Suprapubic skin (tissue), 4 donors: ENCODE results near the gene ADAD2.

Experiments used
- EP300 ChIP-seq: sonication (generic); formaldehyde crosslinking; IDR thresholded peaks from one replicate; pipeline ENCODE4 v1.6.1; 2017; ENCODE audit warnings: antibody characterized with exemption
- POLR2A ChIP-seq, 2 donors: fragments of 450-650 bp; IDR thresholded peaks; one replicate each; pipeline ENCODE4 v1.6.1; 2017; ENCODE audit warnings: antibody characterized with exemption in 2 of 2, mild to moderate bottlenecking in 2 of 2, moderate library complexity in 2 of 2
- POLR2AphosphoS5 ChIP-seq, 3 donors: sonication (generic); formaldehyde crosslinking; IDR thresholded peaks; one replicate each; pipeline ENCODE4 v1.6.1; 2017; ENCODE audit warnings: antibody characterized with exemption in 3 of 3
- TF ChIP-seq, protein P1 (sequence below), 2 donors: fragments of 200-600 bp in 1 of 2; fragments of 450-650 bp in 1 of 2; sonication (generic) in 1 of 2; IDR thresholded peaks; one replicate each; pipeline ENCODE4 v1.5.1; 2016 to 2019; ENCODE audit warnings: antibody characterized with exemption in 2 of 2, mild to moderate bottlenecking in 1 of 2, moderate library complexity in 1 of 2

DNA sequence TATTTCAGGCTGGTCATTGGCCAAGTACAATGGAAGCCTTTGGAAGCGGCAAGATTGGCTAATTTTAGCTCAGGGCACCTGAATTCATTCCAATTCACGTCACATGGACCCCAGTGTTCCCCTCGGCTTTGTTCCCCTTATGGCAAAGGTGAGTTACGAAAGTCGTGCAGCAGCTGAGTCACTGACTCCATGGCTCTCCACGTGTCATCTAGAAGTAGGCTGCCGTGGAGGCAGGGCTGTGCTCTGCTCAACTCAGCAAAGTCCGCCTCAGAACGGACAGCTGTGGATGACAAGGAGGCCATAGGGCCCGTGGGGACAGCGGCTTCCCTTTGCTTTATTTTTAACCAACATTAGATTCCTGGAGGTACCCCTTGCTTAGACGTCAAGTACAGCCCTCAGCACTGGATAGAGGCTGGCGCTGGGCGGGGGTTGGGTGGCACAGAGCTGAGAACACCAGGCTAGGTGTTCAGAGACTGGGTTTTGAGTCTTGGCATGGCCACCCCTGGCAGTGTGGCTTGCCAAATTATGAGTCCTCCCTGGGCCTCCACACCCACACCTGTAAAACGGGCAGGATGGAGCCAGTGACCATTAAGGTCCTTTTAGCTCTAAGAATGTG lies 23.6 kb downstream of the ADAD2 start:
- TF ChIP-seq POLR2AphosphoS5 (IDR thresholded peaks at IDR 0.05) = no peak
- TF ChIP-seq, protein P1, sequence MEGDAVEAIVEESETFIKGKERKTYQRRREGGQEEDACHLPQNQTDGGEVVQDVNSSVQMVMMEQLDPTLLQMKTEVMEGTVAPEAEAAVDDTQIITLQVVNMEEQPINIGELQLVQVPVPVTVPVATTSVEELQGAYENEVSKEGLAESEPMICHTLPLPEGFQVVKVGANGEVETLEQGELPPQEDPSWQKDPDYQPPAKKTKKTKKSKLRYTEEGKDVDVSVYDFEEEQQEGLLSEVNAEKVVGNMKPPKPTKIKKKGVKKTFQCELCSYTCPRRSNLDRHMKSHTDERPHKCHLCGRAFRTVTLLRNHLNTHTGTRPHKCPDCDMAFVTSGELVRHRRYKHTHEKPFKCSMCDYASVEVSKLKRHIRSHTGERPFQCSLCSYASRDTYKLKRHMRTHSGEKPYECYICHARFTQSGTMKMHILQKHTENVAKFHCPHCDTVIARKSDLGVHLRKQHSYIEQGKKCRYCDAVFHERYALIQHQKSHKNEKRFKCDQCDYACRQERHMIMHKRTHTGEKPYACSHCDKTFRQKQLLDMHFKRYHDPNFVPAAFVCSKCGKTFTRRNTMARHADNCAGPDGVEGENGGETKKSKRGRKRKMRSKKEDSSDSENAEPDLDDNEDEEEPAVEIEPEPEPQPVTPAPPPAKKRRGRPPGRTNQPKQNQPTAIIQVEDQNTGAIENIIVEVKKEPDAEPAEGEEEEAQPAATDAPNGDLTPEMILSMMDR (IDR thresholded peaks at IDR 0.05) = no peak
- no peak for TF ChIP-seq POLR2A (IDR thresholded peaks at IDR 0.05)
- no peak for TF ChIP-seq EP300
